HepG2 (cell line): ENCODE measurements around the gene GPR183. TPM values are rescaled to one million over a fixed set of nuclear protein-coding genes. Genes with fewer than 3 reads are reported as not detected.

Source experiments
- ATAC-seq: fragments of 200-7000 bp; cut with Tn5 transposase; 3 replicates; pipeline ENCODE4 v1.9.1; 2020; ENCODE audit warnings: mild to moderate bottlenecking, moderate library complexity
- BruUV-seq: library from RNA; stranded (reverse); fragments of 400-500 nt; replicated peaks from 2 replicates; lab custom pipeline; 2021; lab: Mats Ljungman, UMichigan
- CTCF ChIA-PET: fragments of 300-600 bp; formaldehyde crosslinking; extraction: SDS; loops from one replicate; lab custom pipeline; 2021; ENCODE audit warnings: low total read pairs, inconsistent platforms, low intra/inter-chr PET ratio; lab: Yijun Ruan, JAX
- POLR2A ChIA-PET: fragments of 350-600 bp; sonication (Branson Sonifier 250); formaldehyde crosslinking; loops from one replicate; lab custom pipeline; 2020; ENCODE audit warnings: antibody characterized with exemption, inconsistent platforms; lab: Yijun Ruan, JAX
- DNase-seq: peaks from one replicate; pipeline ENCODE4 v3.0.0-alpha.2; 2015; ENCODE audit warnings: low spot score
- FAIRE-seq: peaks from 3 replicates; lab custom pipeline; 2011; peaks lifted over from hg19 to GRCh38; lab: Jason Lieb, UNC
- H2AFZ ChIP-seq: one replicate; pipeline ENCODE4 v1.6.1; 2011; ENCODE audit warnings: low read length, inconsistent platforms
- H3K27ac ChIP-seq: fragments of 300-600 bp; 3 replicates; pipeline ENCODE4 v1.8.0; 2011; ENCODE audit warnings: mixed run types, mild to moderate bottlenecking, mixed read lengths, low read length, inconsistent platforms; ENCODE audit not compliant: insufficient read depth; ENCODE audit errors: extremely low read length
- H3K27me3 ChIP-seq, 2 experiments: fragments of 200-600 bp in 1 of 2; 2 replicates in 1 of 2; 3 replicates in 1 of 2; pipeline versions ENCODE4 v1.6.0 to v1.8.0; 2011; ENCODE audit warnings: low read length in 2 of 2, mild to moderate bottlenecking in 2 of 2, moderate library complexity in 2 of 2, inconsistent platforms in 1 of 2; ENCODE audit not compliant: insufficient read depth in 2 of 2, control insufficient read depth in 1 of 2
- H3K36me3 ChIP-seq, 2 experiments: fragments of 200-600 bp in 1 of 2; replicated peaks in 1 of 2; 2 replicates in 1 of 2; 3 replicates in 1 of 2; pipeline versions ENCODE4 v1.5.1 to v1.8.0; 2011; ENCODE audit warnings: low read length in 2 of 2, inconsistent platforms in 1 of 2; ENCODE audit not compliant: insufficient read depth in 2 of 2, control insufficient read depth in 1 of 2
- H3K4me1 ChIP-seq: 2 replicates; pipeline ENCODE4 v1.5.1; 2012; ENCODE audit warnings: low read length, inconsistent platforms; ENCODE audit not compliant: insufficient read depth
- H3K4me2 ChIP-seq: 2 replicates; pipeline ENCODE4 v1.6.0; 2011; ENCODE audit warnings: low read depth, low read length, inconsistent platforms
- H3K4me3 ChIP-seq, 3 experiments: fragments of 200-600 bp in 1 of 3; sonication (generic), shearing (Covaris generic) in 1 of 3; replicated peaks in 1 of 3; 2 replicates each; pipeline ENCODE4 v1.5.1; 2011 to 2016; ENCODE audit warnings: low read length in 3 of 3, inconsistent platforms in 2 of 3, low read depth in 2 of 3, mild to moderate bottlenecking in 2 of 3, control low read depth in 1 of 3, mixed read lengths in 1 of 3; ENCODE audit not compliant: insufficient read depth in 1 of 3
- H3K79me2 ChIP-seq: one replicate; pipeline ENCODE4 v1.6.1; 2011; ENCODE audit warnings: low read length, inconsistent platforms; ENCODE audit not compliant: insufficient read depth
- H3K9ac ChIP-seq: 2 replicates; pipeline ENCODE4 v1.6.0; 2011; ENCODE audit warnings: mild to moderate bottlenecking, low read depth, low read length, inconsistent platforms; ENCODE audit not compliant: insufficient read depth
- H3K9me3 ChIP-seq: 2 replicates; pipeline ENCODE4 v1.5.1; 2012; ENCODE audit warnings: mild to moderate bottlenecking, low read length
- H4K20me1 ChIP-seq: 2 replicates; pipeline ENCODE4 v1.6.0; 2011; ENCODE audit warnings: inconsistent platforms, mild to moderate bottlenecking, low read length, moderate library complexity; ENCODE audit not compliant: insufficient read depth
- ARHGAP35 ChIP-seq: sonication (generic); formaldehyde crosslinking; IDR thresholded peaks from 2 replicates; pipeline ENCODE4 v1.9.0; 2022; ENCODE audit warnings: mild to moderate bottlenecking, inconsistent platforms, moderate library complexity, missing genetic modification reagents, borderline replicate concordance
- ARNT ChIP-seq: fragments of 450-650 bp; IDR thresholded peaks from 2 replicates; pipeline ENCODE4 v1.6.1; 2017
- ASH2L ChIP-seq: fragments of 300-600, 200-600 bp; sonication (generic); IDR thresholded peaks from 2 replicates; pipeline ENCODE4 v1.7.0; 2017; ENCODE audit warnings: low read depth, mild to moderate bottlenecking, moderate library complexity, mixed read lengths, low read length; ENCODE audit not compliant: insufficient read length
- NAIF1 ChIP-seq: sonication (generic); formaldehyde crosslinking; IDR thresholded peaks from 2 replicates; pipeline ENCODE4 v1.5.0; 2020; ENCODE audit warnings: mild to moderate bottlenecking, missing genetic modification reagents, borderline replicate concordance
- ZKSCAN5 ChIP-seq: sonication (generic); formaldehyde crosslinking; IDR thresholded peaks from 2 replicates; pipeline ENCODE4 v1.5.1; 2020; ENCODE audit warnings: mild to moderate bottlenecking, missing genetic modification reagents
- WGBS: methylation state at CpG from one replicate; pipeline ENCODE4 v1.1.6; 2017; ENCODE audit warnings: low lambda C conversion rate; 5-methylcytosine and 5-hydroxymethylcytosine counted together
- in situ Hi-C: cut with HindIII; loops from 2 replicates; pipeline ENCODE4 v1.10.0; 2017; ENCODE audit warnings: low pct_unique_long_range_greater_than_20kb; ENCODE audit not compliant: extremely low pct_ligation_motif_present
- intact Hi-C: fragments of 100-400 bp; cut with micrococcal nuclease; formaldehyde crosslinking; loops from one replicate; pipeline ENCODE4 v1.10.0; 2022; ENCODE audit not compliant: unreplicated experiment
- polyA plus RNA-seq, 8 experiments: library from polyadenylated mRNA; depleted of rRNA in 3 of 8; stranded (reverse) in 7 of 8; unstranded in 1 of 8; fragments of >200 nt; fragmentation: Illumina TruSeq in 4 of 8; extraction: Trizol in 4 of 8; gene quantifications; 2 replicates each; pipeline versions ENCODE4 v1.2.1 to v1.2.3, GENCODE V29; 2011 to 2016; ENCODE audit warnings: low read depth in 4 of 8, missing spikeins in 1 of 8, mixed read lengths in 1 of 8; ENCODE audit not compliant: insufficient read depth in 1 of 8
- total RNA-seq, 5 experiments: library from RNA; depleted of rRNA; stranded (reverse); fragments of >200 nt; fragmentation: Illumina TruSeq; extraction: Trizol; gene quantifications; 2 replicates each; pipeline ENCODE4 v1.2.3, GENCODE V29; 2016; ENCODE audit warnings: low read depth in 1 of 5
- TF ChIP-seq, protein P1 (sequence below): sonication (generic); formaldehyde crosslinking; IDR thresholded peaks from 2 replicates; pipeline ENCODE4 v1.4.0; 2020; ENCODE audit warnings: missing genetic modification reagents
- TF ChIP-seq, protein P2 (sequence below): sonication (generic); formaldehyde crosslinking; IDR thresholded peaks from 2 replicates; pipeline ENCODE4 v1.4.0; 2020; ENCODE audit warnings: mild to moderate bottlenecking, missing genetic modification reagents, borderline replicate concordance

GPR183 gene
- total and polyA plus RNA-seq, 2 of the 13 experiments (the other 11 are each of a cell fraction or from before 2014, with no cell fraction given), result not detected

DNA sequence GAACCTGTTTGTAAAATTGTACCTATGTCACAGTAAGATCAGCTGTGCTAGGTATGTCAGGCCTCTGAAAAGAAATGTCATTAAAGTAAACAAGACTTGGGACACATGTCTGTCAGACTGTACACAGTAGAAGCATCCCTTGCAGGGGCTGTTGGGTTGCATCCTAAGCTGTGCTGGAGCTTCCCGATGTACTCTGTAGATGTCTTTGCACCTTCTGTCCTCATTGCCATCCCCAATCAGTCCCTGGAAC is 48.7 kb upstream of the GPR183 start:
- no peak overlapping the region for H3K9ac ChIP-seq
- intact Hi-C loops, result no loop called here
- no CpG with 5 or more reads among the region's 1 CpG for WGBS
- H3K79me2 ChIP-seq, result no peaks in the 10 kb centered on the region
- BruUV-seq, result no TSS peak
- CTCF ChIA-PET, result no interaction called here
- H4K20me1 ChIP-seq, result no peaks in the 10 kb centered on the region; the same call in 1 of the 2 replicates
- no peak overlapping the region for H3K4me3 ChIP-seq
- H3K9me3 ChIP-seq, result no peaks in the 10 kb centered on the region
- H3K36me3 ChIP-seq, result peaks cover 17 to 55% of the 10 kb centered on the region in 2 experiments
- no peak overlapping the region for H2AFZ ChIP-seq
- FAIRE-seq (no peak), ATAC-seq (peak; percentile 57), DNase-seq (no peak)
- no peak overlapping the region for H3K4me2 ChIP-seq
- POLR2A ChIA-PET, result no interaction called here
- TF ChIP-seq, protein P1, sequence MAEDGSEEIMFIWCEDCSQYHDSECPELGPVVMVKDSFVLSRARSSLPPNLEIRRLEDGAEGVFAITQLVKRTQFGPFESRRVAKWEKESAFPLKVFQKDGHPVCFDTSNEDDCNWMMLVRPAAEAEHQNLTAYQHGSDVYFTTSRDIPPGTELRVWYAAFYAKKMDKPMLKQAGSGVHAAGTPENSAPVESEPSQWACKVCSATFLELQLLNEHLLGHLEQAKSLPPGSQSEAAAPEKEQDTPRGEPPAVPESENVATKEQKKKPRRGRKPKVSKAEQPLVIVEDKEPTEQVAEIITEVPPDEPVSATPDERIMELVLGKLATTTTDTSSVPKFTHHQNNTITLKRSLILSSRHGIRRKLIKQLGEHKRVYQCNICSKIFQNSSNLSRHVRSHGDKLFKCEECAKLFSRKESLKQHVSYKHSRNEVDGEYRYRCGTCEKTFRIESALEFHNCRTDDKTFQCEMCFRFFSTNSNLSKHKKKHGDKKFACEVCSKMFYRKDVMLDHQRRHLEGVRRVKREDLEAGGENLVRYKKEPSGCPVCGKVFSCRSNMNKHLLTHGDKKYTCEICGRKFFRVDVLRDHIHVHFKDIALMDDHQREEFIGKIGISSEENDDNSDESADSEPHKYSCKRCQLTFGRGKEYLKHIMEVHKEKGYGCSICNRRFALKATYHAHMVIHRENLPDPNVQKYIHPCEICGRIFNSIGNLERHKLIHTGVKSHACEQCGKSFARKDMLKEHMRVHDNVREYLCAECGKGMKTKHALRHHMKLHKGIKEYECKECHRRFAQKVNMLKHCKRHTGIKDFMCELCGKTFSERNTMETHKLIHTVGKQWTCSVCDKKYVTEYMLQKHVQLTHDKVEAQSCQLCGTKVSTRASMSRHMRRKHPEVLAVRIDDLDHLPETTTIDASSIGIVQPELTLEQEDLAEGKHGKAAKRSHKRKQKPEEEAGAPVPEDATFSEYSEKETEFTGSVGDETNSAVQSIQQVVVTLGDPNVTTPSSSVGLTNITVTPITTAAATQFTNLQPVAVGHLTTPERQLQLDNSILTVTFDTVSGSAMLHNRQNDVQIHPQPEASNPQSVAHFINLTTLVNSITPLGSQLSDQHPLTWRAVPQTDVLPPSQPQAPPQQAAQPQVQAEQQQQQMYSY (CRISPR knock-in tag), result no peak
- no peak for TF ChIP-seq ZKSCAN5 (CRISPR knock-in tag)
- no peak for TF ChIP-seq ASH2L
- TF ChIP-seq, protein P2, sequence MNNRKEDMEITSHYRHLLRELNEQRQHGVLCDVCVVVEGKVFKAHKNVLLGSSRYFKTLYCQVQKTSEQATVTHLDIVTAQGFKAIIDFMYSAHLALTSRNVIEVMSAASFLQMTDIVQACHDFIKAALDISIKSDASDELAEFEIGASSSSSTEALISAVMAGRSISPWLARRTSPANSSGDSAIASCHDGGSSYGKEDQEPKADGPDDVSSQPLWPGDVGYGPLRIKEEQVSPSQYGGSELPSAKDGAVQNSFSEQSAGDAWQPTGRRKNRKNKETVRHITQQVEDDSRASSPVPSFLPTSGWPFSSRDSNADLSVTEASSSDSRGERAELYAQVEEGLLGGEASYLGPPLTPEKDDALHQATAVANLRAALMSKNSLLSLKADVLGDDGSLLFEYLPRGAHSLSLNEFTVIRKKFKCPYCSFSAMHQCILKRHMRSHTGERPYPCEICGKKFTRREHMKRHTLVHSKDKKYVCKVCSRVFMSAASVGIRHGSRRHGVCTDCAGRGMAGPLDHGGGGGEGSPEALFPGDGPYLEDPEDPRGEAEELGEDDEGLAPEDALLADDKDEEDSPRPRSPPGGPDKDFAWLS, result no peak
- TF ChIP-seq ARHGAP35 (CRISPR knock-in tag), result no peak
- no peak for TF ChIP-seq NAIF1 (CRISPR knock-in tag)
- no peak for TF ChIP-seq ARNT
- no peak overlapping the region for H3K27ac ChIP-seq
- no peaks in the 10 kb centered on the region for H3K27me3 ChIP-seq
- H3K4me1 ChIP-seq, result no peaks in the 10 kb centered on the region
- in situ Hi-C loops, result no loop called here
